Endothelial cell (in vitro differentiated cells): ENCODE measurements around the gene CCDC9. TPM values are rescaled to one million over a fixed set of nuclear protein-coding genes. Genes with fewer than 3 reads are reported as not detected.

Experiments
- DNase-seq: peaks from one replicate; pipeline ENCODE4 v3.0.0; 2021; ENCODE audit warnings: low spot score
- H3K27ac Mint-ChIP-seq: one replicate; pipeline ENCODE4 v1.8.0; 2021; ENCODE audit warnings: mixed read lengths, inconsistent platforms; ENCODE audit not compliant: unreplicated experiment
- H3K27me3 Mint-ChIP-seq: one replicate; pipeline ENCODE4 v1.8.0; 2021; ENCODE audit warnings: mild to moderate bottlenecking, moderate library complexity, mixed read lengths, inconsistent platforms; ENCODE audit not compliant: unreplicated experiment
- H3K36me3 Mint-ChIP-seq: one replicate; pipeline ENCODE4 v1.8.0; 2021; ENCODE audit warnings: mild to moderate bottlenecking, low read depth, mixed read lengths, inconsistent platforms; ENCODE audit not compliant: unreplicated experiment
- H3K4me1 Mint-ChIP-seq: one replicate; pipeline ENCODE4 v1.8.0; 2021; ENCODE audit warnings: mild to moderate bottlenecking, mixed read lengths, inconsistent platforms; ENCODE audit not compliant: unreplicated experiment
- H3K4me3 Mint-ChIP-seq: one replicate; pipeline ENCODE4 v1.8.0; 2021; ENCODE audit warnings: mild to moderate bottlenecking, mixed read lengths, inconsistent platforms; ENCODE audit not compliant: unreplicated experiment
- H3K9me3 Mint-ChIP-seq: one replicate; pipeline ENCODE4 v1.8.0; 2021; ENCODE audit warnings: mixed read lengths, inconsistent platforms; ENCODE audit not compliant: unreplicated experiment
- total RNA-seq: library from RNA; stranded (reverse); fragmentation: NEBNext Ultra II Directional; extraction: Animal tissue kit (Norgen Biotek cat#: 25700); gene quantifications from one replicate; pipeline ENCODE4 v1.2.1, GENCODE V29; 2021; ENCODE audit not compliant: unreplicated experiment
- TF ChIP-seq, protein P1 (sequence below): fragments of 200-600 bp; sonication (generic); IDR thresholded peaks from one replicate; pipeline ENCODE4 v1.5.0; 2021; ENCODE audit warnings: antibody characterized with exemption; ENCODE audit not compliant: unreplicated experiment

The CCDC9 gene
- total RNA-seq, 1 donor from 2014 or later, result 28.0 TPM

DNA sequence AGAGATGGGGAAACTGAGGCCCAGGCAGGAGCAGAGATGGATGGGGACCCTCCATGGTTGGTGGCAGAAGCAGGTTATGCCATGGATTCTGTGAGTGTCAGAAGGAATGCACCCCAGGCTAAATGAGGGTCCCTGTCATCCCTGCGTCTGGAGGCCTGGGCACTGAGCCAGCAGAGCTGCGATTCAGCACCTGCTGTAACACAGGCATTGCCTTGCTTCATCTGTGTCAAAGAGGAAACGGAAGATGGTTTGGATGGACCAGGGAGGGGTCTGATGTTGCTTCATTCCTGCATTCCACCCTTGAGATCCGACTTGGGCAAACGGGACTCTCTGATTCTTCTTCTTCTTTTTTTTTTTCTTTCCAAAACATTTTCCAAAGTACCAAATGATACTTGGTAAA, 54.5 kb downstream of the CCDC9 start:
- Mint-ChIP-seq H3K27me3 (peaks cover 6% of the 10 kb centered on the region), H3K4me3 (no peak overlapping the region), H3K4me1 (no peaks in the 10 kb centered on the region), H3K9me3 (no peaks in the 10 kb centered on the region), H3K36me3 (no peaks in the 10 kb centered on the region), H3K27ac (no peak overlapping the region)
- TF ChIP-seq, protein P1, sequence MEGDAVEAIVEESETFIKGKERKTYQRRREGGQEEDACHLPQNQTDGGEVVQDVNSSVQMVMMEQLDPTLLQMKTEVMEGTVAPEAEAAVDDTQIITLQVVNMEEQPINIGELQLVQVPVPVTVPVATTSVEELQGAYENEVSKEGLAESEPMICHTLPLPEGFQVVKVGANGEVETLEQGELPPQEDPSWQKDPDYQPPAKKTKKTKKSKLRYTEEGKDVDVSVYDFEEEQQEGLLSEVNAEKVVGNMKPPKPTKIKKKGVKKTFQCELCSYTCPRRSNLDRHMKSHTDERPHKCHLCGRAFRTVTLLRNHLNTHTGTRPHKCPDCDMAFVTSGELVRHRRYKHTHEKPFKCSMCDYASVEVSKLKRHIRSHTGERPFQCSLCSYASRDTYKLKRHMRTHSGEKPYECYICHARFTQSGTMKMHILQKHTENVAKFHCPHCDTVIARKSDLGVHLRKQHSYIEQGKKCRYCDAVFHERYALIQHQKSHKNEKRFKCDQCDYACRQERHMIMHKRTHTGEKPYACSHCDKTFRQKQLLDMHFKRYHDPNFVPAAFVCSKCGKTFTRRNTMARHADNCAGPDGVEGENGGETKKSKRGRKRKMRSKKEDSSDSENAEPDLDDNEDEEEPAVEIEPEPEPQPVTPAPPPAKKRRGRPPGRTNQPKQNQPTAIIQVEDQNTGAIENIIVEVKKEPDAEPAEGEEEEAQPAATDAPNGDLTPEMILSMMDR, result no peak
- DNase-seq, result no peak

DNA sequence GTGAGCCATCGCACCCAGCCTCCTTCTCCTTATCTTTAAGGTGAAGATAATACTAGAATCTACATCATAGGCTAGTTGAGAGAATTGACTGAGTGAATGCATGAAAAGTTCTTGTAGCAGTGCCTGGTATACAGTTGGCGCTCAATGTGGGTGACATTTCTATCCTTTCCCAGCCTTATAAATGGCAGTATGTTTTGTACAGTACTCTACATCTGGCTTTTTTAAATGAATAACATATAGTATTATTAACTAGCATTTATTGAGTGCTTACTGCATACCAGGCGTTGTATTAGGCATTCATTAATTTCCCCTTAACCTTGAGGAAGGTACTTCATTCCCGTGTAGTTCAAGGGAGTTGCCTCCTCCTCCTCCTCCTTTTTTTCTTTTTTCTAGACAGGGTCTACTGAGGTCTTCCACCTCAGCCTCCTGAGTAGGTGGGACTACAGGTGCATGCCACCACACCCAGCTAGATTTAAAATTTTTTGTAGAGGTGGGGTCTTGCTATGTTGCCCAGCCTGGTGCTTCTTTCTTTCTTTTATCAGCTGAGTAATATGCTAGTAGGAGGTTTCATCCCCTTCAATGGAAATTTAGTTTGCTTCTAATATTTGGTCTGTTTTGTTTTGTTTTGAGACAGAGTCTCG, 56.2 kb downstream of the CCDC9 start:
- Mint-ChIP-seq H3K4me1 (no peaks in the 10 kb centered on the region), H3K27ac (no peak overlapping the region), H3K9me3 (no peaks in the 10 kb centered on the region), H3K36me3 (no peaks in the 10 kb centered on the region), H3K4me3 (no peak overlapping the region), H3K27me3 (peaks cover 3% of the 10 kb centered on the region)
- DNase-seq, result no peak
- TF ChIP-seq, protein P1, result no peak

DNA sequence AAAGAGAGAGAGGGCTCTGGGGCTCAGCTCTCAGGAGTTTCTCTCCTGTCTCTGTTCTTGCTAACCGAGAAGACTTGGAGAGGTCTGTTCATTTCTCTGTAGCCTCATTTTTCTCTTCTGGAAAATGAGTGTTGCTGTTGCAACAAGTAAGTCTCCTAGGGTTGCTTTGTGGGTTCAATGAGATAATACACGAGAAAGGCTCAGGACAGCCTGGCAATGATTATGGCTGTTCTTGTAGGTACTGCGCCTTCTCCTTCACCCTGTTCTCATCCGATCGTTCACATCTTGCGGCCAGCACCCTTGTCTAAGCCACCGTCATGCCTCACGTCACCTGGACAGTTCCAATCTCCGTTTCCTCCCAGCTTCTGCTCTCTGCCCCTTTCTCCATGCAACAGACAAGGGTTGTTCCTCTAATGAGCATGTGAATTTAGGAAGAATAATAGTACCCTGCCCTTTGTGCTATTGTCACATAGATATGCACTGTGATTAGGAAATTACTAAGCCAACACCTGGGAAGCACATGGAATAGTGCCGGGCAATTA, 57.5 kb downstream of the CCDC9 start:
- H3K27ac Mint-ChIP-seq, result no peak overlapping the region
- no peaks in the 10 kb centered on the region for H3K9me3 Mint-ChIP-seq
- peaks cover 3% of the 10 kb centered on the region for H3K27me3 Mint-ChIP-seq
- no peak for DNase-seq
- no peak overlapping the region for H3K4me3 Mint-ChIP-seq
- H3K36me3 Mint-ChIP-seq, result no peaks in the 10 kb centered on the region
- H3K4me1 Mint-ChIP-seq, result no peaks in the 10 kb centered on the region
- TF ChIP-seq, protein P1, result no peak

DNA sequence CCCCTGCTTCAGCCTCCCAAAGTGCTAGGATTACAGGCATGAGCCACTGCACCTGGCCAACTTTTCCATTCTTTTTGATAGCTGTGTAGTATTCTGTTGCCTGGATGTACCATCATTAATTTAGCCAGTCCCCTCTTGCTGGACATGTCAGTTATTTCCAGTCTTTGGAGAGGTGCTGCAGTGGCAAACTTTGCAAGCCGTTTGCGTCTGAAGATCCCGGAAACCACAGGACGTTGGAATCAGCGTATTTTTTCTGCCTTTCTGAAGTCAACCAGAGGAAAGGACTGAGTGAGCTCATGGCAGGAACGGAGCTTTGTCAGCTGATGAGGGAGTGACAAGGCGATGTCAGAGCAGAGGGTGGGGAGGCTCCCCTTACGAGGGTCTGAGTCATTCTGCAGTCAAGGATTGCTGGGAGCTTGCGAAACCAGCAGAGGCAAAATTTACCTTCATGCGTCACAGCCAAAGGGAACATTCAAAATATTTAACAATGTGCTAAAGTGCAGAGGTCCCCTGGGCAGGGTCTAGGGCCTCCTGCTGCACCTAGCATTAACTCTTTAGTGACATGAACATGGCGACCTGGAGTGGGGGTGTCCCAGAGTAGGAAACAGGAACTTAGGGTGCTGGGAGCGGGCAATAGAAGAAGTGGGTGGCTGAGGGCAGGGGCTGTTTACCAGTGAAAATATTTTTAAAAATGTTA, 58.9 kb downstream of the CCDC9 start:
- TF ChIP-seq, protein P1, result no peak
- Mint-ChIP-seq H3K4me3 (no peak overlapping the region), H3K9me3 (no peaks in the 10 kb centered on the region), H3K36me3 (no peaks in the 10 kb centered on the region), H3K4me1 (no peaks in the 10 kb centered on the region), H3K27ac (no peak overlapping the region), H3K27me3 (peaks cover 4% of the 10 kb centered on the region)
- no peak for DNase-seq

DNA sequence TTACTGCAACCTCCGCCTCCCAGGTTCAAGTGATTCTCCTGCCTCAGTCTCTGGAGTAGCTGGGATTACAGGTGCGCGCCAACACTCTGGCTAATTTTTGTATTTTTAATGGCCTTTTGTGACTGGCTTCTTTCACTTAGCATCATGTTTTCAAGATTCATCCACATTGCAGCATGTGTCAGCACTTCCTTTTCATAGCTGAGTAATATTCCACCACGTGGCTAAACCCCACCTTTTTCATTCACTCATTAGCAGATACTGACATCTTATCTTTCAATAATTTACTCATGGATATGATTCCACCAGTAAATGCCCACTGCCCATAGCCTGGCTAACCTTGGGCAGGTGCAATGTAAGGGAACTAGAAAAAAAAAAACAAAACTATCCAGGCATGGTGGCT, 60.2 kb downstream of the CCDC9 start:
- TF ChIP-seq, protein P1, result no peak
- Mint-ChIP-seq H3K27me3 (peaks cover 8% of the 10 kb centered on the region), H3K27ac (no peak overlapping the region), H3K4me1 (no peaks in the 10 kb centered on the region), H3K9me3 (no peaks in the 10 kb centered on the region), H3K36me3 (peaks cover 6% of the 10 kb centered on the region), H3K4me3 (no peak overlapping the region)
- no peak for DNase-seq
